Measurements from ENCODE around the gene AGBL2. TPM values are rescaled to one million over a fixed set of nuclear protein-coding genes. Genes with fewer than 3 reads are reported as not detected.
"Not testable (repeated sequence)": the region's sequence is repeated elsewhere in the genome, so short reads cannot be mapped to it uniquely, and the experiment has no call there.

Gene AGBL2
- total and polyA plus RNA-seq, 2 experiments from 2014 or later, result 0.51 to 2.7 TPM

DNA sequence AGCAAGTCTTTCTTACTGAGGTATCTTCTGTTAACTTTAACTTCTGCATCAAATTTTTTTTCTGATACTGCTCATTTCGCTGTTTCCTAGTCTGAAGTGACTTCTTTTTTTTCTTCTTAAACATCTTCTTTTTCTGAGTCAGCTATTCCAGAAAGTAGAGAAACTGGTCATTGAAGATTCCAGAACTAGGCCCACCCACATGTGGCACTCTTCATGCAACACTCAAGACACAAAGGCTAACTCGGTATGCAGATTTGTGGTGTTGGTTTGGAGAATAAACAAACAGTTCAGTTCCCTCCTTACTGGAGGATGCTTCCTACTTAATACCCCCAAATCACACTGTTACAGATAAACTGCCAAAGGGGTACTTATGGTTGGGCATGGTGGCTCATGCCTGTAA is 47.6 kb downstream of the AGBL2 start:
- H3K27me3 ChIP-seq (replicated peaks; ENCODE audit: insufficient read depth), result no peaks in the 10 kb centered on the region
- H3K4me2 ChIP-seq (ENCODE audit: unreplicated experiment), result no peak overlapping the region
- H3K27ac ChIP-seq, result no peak overlapping the region
- no peak for DNase-seq
- H3K79me2 ChIP-seq (ENCODE audit: insufficient read depth), result no peaks in the 10 kb centered on the region
- TF ChIP-seq EZH2phosphoT487 (IDR thresholded peaks at IDR 0.05; ENCODE audit: insufficient read depth, low read depth) (no peak), EZH2 (IDR thresholded peaks at IDR 0.05; ENCODE audit: insufficient read depth, poor library complexity, severe bottlenecking) (no peak)
- no peaks in the 10 kb centered on the region for H3F3A ChIP-seq (ENCODE audit: insufficient read depth)
- H3K9me2 ChIP-seq (ENCODE audit: insufficient read depth), result no peaks in the 10 kb centered on the region
- no peaks in the 10 kb centered on the region for H3K4me1 ChIP-seq (ENCODE audit: insufficient read depth)
- no peaks in the 10 kb centered on the region for H3K9me3 ChIP-seq (ENCODE audit: low read depth)
- no peak overlapping the region for H3K4me3 ChIP-seq
- in situ Hi-C loops (cut with MboI), result no loop called here
- H2AFZ ChIP-seq, result no peak overlapping the region
- no peak overlapping the region for H3K9ac ChIP-seq
- H4K20me1 ChIP-seq (ENCODE audit: insufficient read depth), result no peaks in the 10 kb centered on the region
- 71 to 73% methylated on average over 2 of the region's 2 CpGs for WGBS, 2 experiments (ENCODE audit: low coverage in 1 of 2, low lambda C conversion rate in 2 of 2, missing lambda C conversion rate in 2 of 2)
- no peaks in the 10 kb centered on the region for H3K36me3 ChIP-seq (ENCODE audit: low read depth)

DNA sequence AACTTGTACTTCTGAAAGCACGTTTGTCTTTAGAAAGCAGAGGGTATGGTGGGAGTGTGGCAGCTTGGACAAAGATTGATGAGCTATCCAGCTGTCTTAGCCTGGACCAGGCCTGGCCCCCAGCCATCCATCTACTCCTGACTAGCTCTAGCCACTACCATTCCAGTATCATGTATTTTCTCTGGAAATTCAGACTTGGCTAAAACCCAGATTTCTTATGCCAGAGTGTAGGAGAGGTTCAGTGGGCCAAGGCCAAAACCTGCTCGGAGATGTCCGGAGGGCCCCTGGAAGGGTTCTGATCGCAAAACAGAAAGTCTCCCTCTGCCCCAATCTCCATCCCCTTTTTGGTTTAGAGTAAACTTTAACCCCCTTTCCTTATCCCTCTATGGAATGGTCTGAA is 48.0 kb downstream of the AGBL2 start:
- Histone ChIP-seq H3K9me2 (ENCODE audit: insufficient read depth) (no peaks in the 10 kb centered on the region), H2AFZ (no peak overlapping the region), H3F3A (ENCODE audit: insufficient read depth) (no peaks in the 10 kb centered on the region), H3K27ac (no peak overlapping the region), H3K36me3 (ENCODE audit: low read depth) (no peaks in the 10 kb centered on the region), H3K4me2 (ENCODE audit: unreplicated experiment) (no peak overlapping the region), H3K27me3 (replicated peaks; ENCODE audit: insufficient read depth) (no peaks in the 10 kb centered on the region), H3K79me2 (ENCODE audit: insufficient read depth) (no peaks in the 10 kb centered on the region), H3K9ac (no peak overlapping the region), H3K9me3 (ENCODE audit: low read depth) (no peaks in the 10 kb centered on the region), H4K20me1 (ENCODE audit: insufficient read depth) (no peaks in the 10 kb centered on the region), H3K4me1 (ENCODE audit: insufficient read depth) (no peaks in the 10 kb centered on the region), H3K4me3 (no peak overlapping the region)
- 86% methylated on average over 4 of the region's 4 CpGs for WGBS, 2 experiments (ENCODE audit: low coverage in 1 of 2, low lambda C conversion rate in 2 of 2, missing lambda C conversion rate in 2 of 2)
- TF ChIP-seq EZH2 (IDR thresholded peaks at IDR 0.05; ENCODE audit: insufficient read depth, poor library complexity, severe bottlenecking), result no peak
- no peak for TF ChIP-seq EZH2phosphoT487 (IDR thresholded peaks at IDR 0.05; ENCODE audit: insufficient read depth, low read depth)
- in situ Hi-C loops (cut with MboI), result no loop called here
- no peak for DNase-seq

DNA sequence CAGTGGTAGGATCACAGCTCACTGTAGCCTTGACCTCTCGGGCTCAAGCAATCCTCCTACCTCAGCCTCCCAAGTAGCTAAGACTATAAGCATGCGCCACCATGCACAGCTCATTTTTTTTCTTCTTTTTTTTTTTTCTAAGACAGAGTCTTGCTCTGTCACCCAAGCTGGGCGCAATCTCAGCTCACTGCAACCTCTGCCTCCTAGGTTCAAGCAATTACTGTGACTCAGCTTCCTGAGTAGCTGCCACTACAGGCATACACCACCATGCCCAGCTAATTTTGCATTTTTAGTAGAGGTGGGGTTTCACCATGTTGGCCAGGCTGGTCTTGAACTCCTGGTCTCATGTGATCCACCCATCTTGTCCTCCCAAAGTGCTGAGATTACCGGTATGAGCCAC is 50.2 kb downstream of the AGBL2 start:
- H3K27me3 ChIP-seq (replicated peaks; ENCODE audit: insufficient read depth); H3F3A ChIP-seq (ENCODE audit: insufficient read depth); H3K9ac ChIP-seq; H3K4me1 ChIP-seq (ENCODE audit: insufficient read depth); H4K20me1 ChIP-seq (ENCODE audit: insufficient read depth); H2AFZ ChIP-seq; in situ Hi-C loops (cut with MboI); H3K9me3 ChIP-seq (ENCODE audit: low read depth); H3K79me2 ChIP-seq (ENCODE audit: insufficient read depth); H3K9me2 ChIP-seq (ENCODE audit: insufficient read depth); H3K4me3 ChIP-seq; H3K27ac ChIP-seq; H3K36me3 ChIP-seq (ENCODE audit: low read depth); H3K4me2 ChIP-seq (ENCODE audit: unreplicated experiment): not testable (repeated sequence)
- 59 to 77% methylated on average over 4 of the region's 4 CpGs for WGBS, 2 experiments (ENCODE audit: low coverage in 1 of 2, low lambda C conversion rate in 2 of 2, missing lambda C conversion rate in 2 of 2)
- peak; percentile 15 for DNase-seq

DNA sequence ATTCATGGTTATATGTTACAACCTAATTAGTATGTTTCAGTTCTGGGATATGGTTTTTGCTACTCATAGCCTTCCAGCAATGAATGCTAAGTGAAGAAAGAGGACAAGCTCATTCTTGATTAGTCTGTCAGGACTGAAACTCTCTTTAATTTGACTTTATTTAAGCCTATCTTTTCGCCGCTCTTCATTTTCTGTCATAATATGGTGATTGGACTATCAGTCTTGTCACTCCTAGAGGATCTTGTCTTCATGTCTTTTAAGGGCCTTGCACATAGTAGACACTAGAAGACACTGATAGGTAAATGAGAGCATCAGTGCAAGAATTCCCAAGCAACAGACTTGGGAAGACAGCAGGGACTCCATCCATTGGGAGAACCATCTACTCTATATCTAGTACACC is 53.9 kb downstream of the AGBL2 start:
- Histone ChIP-seq H3K4me2 (ENCODE audit: unreplicated experiment) (no peak overlapping the region), H3K9me3 (ENCODE audit: low read depth) (no peaks in the 10 kb centered on the region), H3K27me3 (replicated peaks; ENCODE audit: insufficient read depth) (no peaks in the 10 kb centered on the region), H3K4me3 (no peak overlapping the region), H2AFZ (no peak overlapping the region), H3K27ac (no peak overlapping the region), H3K36me3 (ENCODE audit: low read depth) (no peaks in the 10 kb centered on the region), H3K4me1 (ENCODE audit: insufficient read depth) (no peaks in the 10 kb centered on the region), H3K9me2 (ENCODE audit: insufficient read depth) (no peaks in the 10 kb centered on the region), H4K20me1 (ENCODE audit: insufficient read depth) (no peaks in the 10 kb centered on the region), H3K9ac (no peak overlapping the region), H3F3A (ENCODE audit: insufficient read depth) (no peaks in the 10 kb centered on the region), H3K79me2 (ENCODE audit: insufficient read depth) (no peaks in the 10 kb centered on the region)
- 96% methylated on average over 2 of the region's 2 CpGs for WGBS, 2 experiments (ENCODE audit: low coverage in 1 of 2, low lambda C conversion rate in 2 of 2, missing lambda C conversion rate in 2 of 2)
- in situ Hi-C loops (cut with MboI), result no loop called here
- no peak for DNase-seq
- TF ChIP-seq EZH2 (IDR thresholded peaks at IDR 0.05; ENCODE audit: insufficient read depth, poor library complexity, severe bottlenecking) (no peak), EZH2phosphoT487 (IDR thresholded peaks at IDR 0.05; ENCODE audit: insufficient read depth, low read depth) (no peak)

DNA sequence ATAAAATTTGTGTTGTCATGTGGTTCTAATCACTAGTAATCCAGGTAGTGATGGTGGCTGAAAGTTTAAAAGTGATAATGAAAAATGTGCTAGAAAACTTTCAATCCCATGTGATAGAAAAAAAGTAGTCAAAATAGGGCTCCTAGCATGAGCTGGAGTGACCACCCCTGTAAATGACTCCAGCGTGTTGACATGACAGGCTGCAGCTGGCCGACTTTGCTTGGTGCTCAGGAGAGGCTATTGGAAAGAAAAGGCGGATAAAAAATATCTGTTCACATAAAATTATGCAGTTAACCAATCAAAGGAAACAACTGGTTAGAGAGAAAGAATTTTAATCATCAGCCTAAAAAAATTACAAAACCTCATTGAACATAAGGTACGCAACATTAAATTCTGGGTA is 55.9 kb downstream of the AGBL2 start:
- no peaks in the 10 kb centered on the region for H3K9me3 ChIP-seq (ENCODE audit: low read depth)
- H3K9me2 ChIP-seq (ENCODE audit: insufficient read depth), result no peaks in the 10 kb centered on the region
- no peak for DNase-seq
- no peaks in the 10 kb centered on the region for H3F3A ChIP-seq (ENCODE audit: insufficient read depth)
- no peaks in the 10 kb centered on the region for H3K36me3 ChIP-seq (ENCODE audit: low read depth)
- H2AFZ ChIP-seq, result no peak overlapping the region
- no peak for TF ChIP-seq EZH2 (IDR thresholded peaks at IDR 0.05; ENCODE audit: insufficient read depth, poor library complexity, severe bottlenecking)
- no peak for TF ChIP-seq EZH2phosphoT487 (IDR thresholded peaks at IDR 0.05; ENCODE audit: insufficient read depth, low read depth)
- no peaks in the 10 kb centered on the region for H3K79me2 ChIP-seq (ENCODE audit: insufficient read depth)
- no peaks in the 10 kb centered on the region for H4K20me1 ChIP-seq (ENCODE audit: insufficient read depth)
- in situ Hi-C loops (cut with MboI), result no loop called here
- H3K27me3 ChIP-seq (replicated peaks; ENCODE audit: insufficient read depth), result no peaks in the 10 kb centered on the region
- no peak overlapping the region for H3K4me2 ChIP-seq (ENCODE audit: unreplicated experiment)
- H3K27ac ChIP-seq, result no peak overlapping the region
- no peak overlapping the region for H3K4me3 ChIP-seq
- no peak overlapping the region for H3K9ac ChIP-seq
- 50 to 53% methylated on average over 4 of the region's 4 CpGs for WGBS, 2 experiments (ENCODE audit: low coverage in 1 of 2, low lambda C conversion rate in 2 of 2, missing lambda C conversion rate in 2 of 2)
- H3K4me1 ChIP-seq (ENCODE audit: insufficient read depth), result no peaks in the 10 kb centered on the region

Measured in GM23248 (cell line).